ENCODE measurements around the gene CECR2. TPM values are rescaled to one million over a fixed set of nuclear protein-coding genes. Genes with fewer than 3 reads are reported as not detected.

The CECR2 gene
- total RNA-seq, 1 donor from 2014 or later, result 6.2 TPM

- Histone ChIP-seq H3K36me3 (ENCODE audit: control insufficient read depth, insufficient read depth, low read length) (no peaks in the 10 kb centered on the region), H3K4me3 (ENCODE audit: low read depth, low read length) (peak overlapping the region; percentile 80), H3K27me3 (ENCODE audit: control insufficient read depth, insufficient read depth, low read length) (peaks cover 5% of the 10 kb centered on the region)
- no peak for DNase-seq (ENCODE audit: low read depth)
- TF ChIP-seq, protein P1, sequence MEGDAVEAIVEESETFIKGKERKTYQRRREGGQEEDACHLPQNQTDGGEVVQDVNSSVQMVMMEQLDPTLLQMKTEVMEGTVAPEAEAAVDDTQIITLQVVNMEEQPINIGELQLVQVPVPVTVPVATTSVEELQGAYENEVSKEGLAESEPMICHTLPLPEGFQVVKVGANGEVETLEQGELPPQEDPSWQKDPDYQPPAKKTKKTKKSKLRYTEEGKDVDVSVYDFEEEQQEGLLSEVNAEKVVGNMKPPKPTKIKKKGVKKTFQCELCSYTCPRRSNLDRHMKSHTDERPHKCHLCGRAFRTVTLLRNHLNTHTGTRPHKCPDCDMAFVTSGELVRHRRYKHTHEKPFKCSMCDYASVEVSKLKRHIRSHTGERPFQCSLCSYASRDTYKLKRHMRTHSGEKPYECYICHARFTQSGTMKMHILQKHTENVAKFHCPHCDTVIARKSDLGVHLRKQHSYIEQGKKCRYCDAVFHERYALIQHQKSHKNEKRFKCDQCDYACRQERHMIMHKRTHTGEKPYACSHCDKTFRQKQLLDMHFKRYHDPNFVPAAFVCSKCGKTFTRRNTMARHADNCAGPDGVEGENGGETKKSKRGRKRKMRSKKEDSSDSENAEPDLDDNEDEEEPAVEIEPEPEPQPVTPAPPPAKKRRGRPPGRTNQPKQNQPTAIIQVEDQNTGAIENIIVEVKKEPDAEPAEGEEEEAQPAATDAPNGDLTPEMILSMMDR (IDR thresholded peaks at IDR 0.05; ENCODE audit: insufficient read depth, low read length, poor library complexity, severe bottlenecking), result no peak
Observed at GRCh38 chr22:17368144-17368543, 1.1 kb upstream of the CECR2 start.

DNA sequence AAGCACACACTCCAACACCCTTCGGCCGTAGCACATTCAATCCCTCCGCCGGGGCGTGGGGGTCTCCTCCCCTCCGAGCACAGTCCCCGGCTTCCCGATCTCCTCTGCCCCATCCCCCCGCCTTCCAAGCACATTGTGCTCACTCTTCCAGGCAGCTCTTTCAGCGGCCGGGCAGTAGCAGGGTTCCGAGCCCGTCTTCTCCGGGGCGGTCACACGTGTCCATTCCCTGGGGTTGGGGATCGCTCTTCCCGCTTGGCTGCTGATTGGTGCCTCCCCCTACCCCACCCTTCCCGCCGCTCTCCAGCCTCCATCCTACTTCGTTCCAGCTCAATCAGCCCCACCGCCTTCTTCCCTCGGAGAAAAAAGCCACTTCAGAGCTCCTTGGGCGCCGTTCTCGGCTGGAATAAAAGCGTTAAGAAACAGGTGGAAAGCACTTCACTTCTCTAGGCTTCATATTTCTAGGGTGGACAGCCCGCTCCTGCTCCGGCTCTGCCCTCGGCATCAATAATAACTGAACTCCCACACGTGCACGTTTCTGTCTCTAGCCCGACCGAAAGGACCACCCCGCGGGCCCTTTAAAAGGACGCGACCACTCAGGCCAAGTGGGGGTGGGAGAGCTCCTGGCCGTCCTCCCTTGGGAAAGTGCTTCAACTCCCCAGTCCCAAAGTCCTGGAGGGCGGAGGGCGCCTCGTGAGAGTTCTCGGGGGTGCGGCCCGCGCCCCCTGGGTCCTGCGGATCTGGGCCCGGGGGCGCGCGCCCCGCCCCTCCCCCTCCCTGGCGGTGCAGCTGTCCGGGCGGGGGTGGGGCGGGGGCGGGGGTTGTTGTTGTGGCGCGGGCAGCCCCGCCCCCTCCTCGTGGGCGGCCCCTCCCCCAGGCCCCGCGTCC lies 464 bp upstream of the CECR2 start:
- Histone ChIP-seq H3K36me3 (ENCODE audit: control insufficient read depth, insufficient read depth, low read length) (no peaks in the 10 kb centered on the region), H3K27me3 (ENCODE audit: control insufficient read depth, insufficient read depth, low read length) (peaks cover 5% of the 10 kb centered on the region), H3K4me3 (ENCODE audit: low read depth, low read length) (peak overlapping the region; percentile 80)
- peak; percentile 23 for DNase-seq (ENCODE audit: low read depth)
- TF ChIP-seq, protein P1 (IDR thresholded peaks at IDR 0.05; ENCODE audit: insufficient read depth, low read length, poor library complexity, severe bottlenecking), result no peak

DNA sequence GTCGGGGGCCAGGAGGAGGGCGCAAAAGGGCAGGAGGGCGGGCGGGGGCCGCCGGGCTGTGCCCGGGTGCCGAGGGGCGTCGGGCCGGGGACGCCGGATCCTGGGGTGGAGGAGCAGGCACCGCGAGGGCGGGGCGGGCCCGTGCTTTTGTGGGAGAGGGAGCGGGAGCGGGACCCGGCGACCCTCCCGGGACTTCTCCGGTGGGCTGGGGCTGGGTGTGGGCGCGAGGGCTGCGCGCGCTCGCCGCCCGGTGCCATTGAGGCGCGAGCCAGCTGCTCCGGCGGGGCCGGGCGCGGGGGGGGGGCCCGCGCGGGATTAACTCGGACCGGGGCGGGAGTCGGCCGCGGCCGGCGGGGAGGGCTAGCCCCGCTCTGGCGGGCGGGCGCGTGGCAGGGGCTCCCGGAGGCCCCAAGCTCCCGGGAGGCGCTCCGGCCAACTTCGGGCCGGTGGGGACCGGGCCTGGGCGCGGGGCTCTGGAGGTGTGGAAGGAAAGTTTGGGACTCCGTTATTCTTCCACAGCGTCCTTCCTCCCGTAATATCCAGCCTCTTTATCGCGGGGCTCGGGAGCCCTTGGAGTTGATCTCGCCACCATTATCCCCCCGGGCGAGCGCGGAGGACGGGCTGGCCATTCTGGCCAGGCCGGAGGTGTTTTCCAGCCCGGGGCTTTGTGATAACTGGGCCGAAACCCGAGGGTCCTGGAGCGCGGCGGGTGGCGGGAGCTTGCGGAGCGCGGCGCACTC lies 936 bp downstream of the CECR2 start:
- TF ChIP-seq, protein P1 (IDR thresholded peaks at IDR 0.05; ENCODE audit: insufficient read depth, low read length, poor library complexity, severe bottlenecking), result no peak
- DNase-seq (ENCODE audit: low read depth), result no peak
- H3K4me3 ChIP-seq (ENCODE audit: low read depth, low read length), result peak overlapping the region; percentile 80
- H3K36me3 ChIP-seq (ENCODE audit: control insufficient read depth, insufficient read depth, low read length), result no peaks in the 10 kb centered on the region
- peaks cover 5% of the 10 kb centered on the region for H3K27me3 ChIP-seq (ENCODE audit: control insufficient read depth, insufficient read depth, low read length)

- H3K27me3 ChIP-seq (ENCODE audit: control insufficient read depth, insufficient read depth, low read length), result peaks cover 5% of the 10 kb centered on the region
Observed at GRCh38 chr22:17370766-17371432, 1.6 kb downstream of the CECR2 start.

GRCh38 chr22:17371448-17371847 lies 2.2 kb downstream of the CECR2 start:
- TF ChIP-seq, protein P1 (IDR thresholded peaks at IDR 0.05; ENCODE audit: insufficient read depth, low read length, poor library complexity, severe bottlenecking), result no peak
- peaks cover 5% of the 10 kb centered on the region for H3K27me3 ChIP-seq (ENCODE audit: control insufficient read depth, insufficient read depth, low read length)
- H3K36me3 ChIP-seq (ENCODE audit: control insufficient read depth, insufficient read depth, low read length), result no peaks in the 10 kb centered on the region
- no peak for DNase-seq (ENCODE audit: low read depth)
- H3K4me3 ChIP-seq (ENCODE audit: low read depth, low read length), result peak overlapping the region; percentile 80

More at GRCh38 chr22:17370766-17371432, 1.6 kb downstream of the CECR2 start:
- peak overlapping the region; percentile 80 for H3K4me3 ChIP-seq (ENCODE audit: low read depth, low read length)
- TF ChIP-seq, protein P1 (IDR thresholded peaks at IDR 0.05; ENCODE audit: insufficient read depth, low read length, poor library complexity, severe bottlenecking), result no peak
- DNase-seq (ENCODE audit: low read depth), result no peak
- H3K36me3 ChIP-seq (ENCODE audit: control insufficient read depth, insufficient read depth, low read length), result no peaks in the 10 kb centered on the region

Measured in kidney epithelial cell (primary cell).